GM19463 (cell line): ENCODE results near the gene BATF.

Experiments used
- ATAC-seq: cut with Tn5 transposase; IDR thresholded peaks from one replicate; pipeline ENCODE4 v1.9.1; 2021; ENCODE audit warnings: mild to moderate bottlenecking, moderate library complexity; ENCODE audit not compliant: unreplicated experiment

BATF gene

GRCh38 chr14:75499084-75499875 is 23.0 kb upstream of the BATF start:
- ATAC-seq, result peak; percentile 59

- no peak for ATAC-seq
Measured at GRCh38 chr14:75501080-75501479, 21.2 kb upstream of the BATF start.

- no peak for ATAC-seq
Measured at GRCh38 chr14:75504411-75504810, 17.9 kb upstream of the BATF start.

GRCh38 chr14:75506930-75507329 is 15.3 kb upstream of the BATF start:
- ATAC-seq, result no peak

GRCh38 chr14:75510547-75510946 is 11.7 kb upstream of the BATF start:
- no peak for ATAC-seq

- no peak for ATAC-seq
Measured at GRCh38 chr14:75511201-75511600, 11.1 kb upstream of the BATF start.

- peak; percentile 49 for ATAC-seq
Measured at GRCh38 chr14:75513911-75514672, 8.2 kb upstream of the BATF start.

- peak; percentile 50 for ATAC-seq
Measured at GRCh38 chr14:75514673-75515628, 7.3 kb upstream of the BATF start.

- peak; percentile 49 for ATAC-seq
Measured at GRCh38 chr14:75515629-75515996, 6.7 kb upstream of the BATF start.

GRCh38 chr14:75518625-75519024 is 3.6 kb upstream of the BATF start:
- ATAC-seq, result no peak

- ATAC-seq, result no peak
Measured at GRCh38 chr14:75519394-75519793, 2.9 kb upstream of the BATF start.

- ATAC-seq, result no peak
Measured at GRCh38 chr14:75519826-75520728, 2.2 kb upstream of the BATF start.

GRCh38 chr14:75520852-75521251 is 1.4 kb upstream of the BATF start:
- ATAC-seq, result no peak

- no peak for ATAC-seq
Measured at GRCh38 chr14:75521415-75522199, 662 bp upstream of the BATF start.

- ATAC-seq, result no peak
Measured at GRCh38 chr14:75522983-75523318, 682 bp downstream of the BATF start.

- no peak for ATAC-seq
Measured at GRCh38 chr14:75523771-75524171, 1.5 kb downstream of the BATF start.

- no peak for ATAC-seq
Measured at GRCh38 chr14:75525969-75526368, 3.7 kb downstream of the BATF start.

GRCh38 chr14:75527449-75528163 is 5.3 kb downstream of the BATF start:
- no peak for ATAC-seq

- no peak for ATAC-seq
Measured at GRCh38 chr14:75531256-75531655, 9.0 kb downstream of the BATF start.
